Lung microvascular endothelial cell (primary cell): ENCODE results near the gene MAOA. TPM values are rescaled to one million over a fixed set of nuclear protein-coding genes. Genes with fewer than 3 reads are reported as not detected.
"Not testable (repeated sequence)": the region's sequence is repeated elsewhere in the genome, so short reads cannot be mapped to it uniquely, and the experiment has no call there.

Experiments
- DNase-seq, 2 donors: peaks; one replicate each; pipeline versions ENCODE4 v3.0.0 to v3.0.0-alpha.2; 2010; ENCODE audit warnings: low read depth in 2 of 2
- total RNA-seq: library from RNA; depleted of rRNA; stranded (reverse); fragments of >200 nt; gene quantifications from 2 replicates; pipeline ENCODE4 v1.2.1, GENCODE V29; 2014

The MAOA gene
- total RNA-seq, 1 donor from 2014 or later: 125 TPM

GRCh38 chrX:43663173-43663572, 7.1 kb downstream of the MAOA start:
- DNase-seq: no peak

GRCh38 chrX:43664258-43664657, 8.2 kb downstream of the MAOA start:
- DNase-seq: no peak

DNA sequence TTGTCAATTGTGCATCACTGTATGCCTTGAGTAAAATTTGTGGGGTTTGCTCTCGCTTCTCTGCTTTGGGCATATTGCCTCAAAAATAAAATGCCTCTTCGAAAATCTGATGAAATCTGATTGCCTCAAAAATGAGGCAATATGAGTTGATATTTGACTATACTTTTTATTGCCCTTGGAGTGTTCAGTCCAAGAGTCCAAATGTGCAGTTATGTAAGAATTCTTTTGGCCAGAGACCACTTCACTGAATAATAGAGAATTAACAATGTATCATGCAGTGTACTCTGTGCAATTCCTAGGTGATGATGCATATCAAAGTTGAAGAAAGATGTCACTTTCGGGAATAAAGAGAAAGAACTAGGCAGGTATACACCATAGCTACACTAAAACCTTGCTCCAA, 8.6 kb downstream of the MAOA start:
- DNase-seq: no peak

- DNase-seq: no peak
Measured at GRCh38 chrX:43666311-43666912, 10.3 kb downstream of the MAOA start.

GRCh38 chrX:43675965-43676628, 20.0 kb downstream of the MAOA start:
- DNase-seq: not testable (repeated sequence)

DNA sequence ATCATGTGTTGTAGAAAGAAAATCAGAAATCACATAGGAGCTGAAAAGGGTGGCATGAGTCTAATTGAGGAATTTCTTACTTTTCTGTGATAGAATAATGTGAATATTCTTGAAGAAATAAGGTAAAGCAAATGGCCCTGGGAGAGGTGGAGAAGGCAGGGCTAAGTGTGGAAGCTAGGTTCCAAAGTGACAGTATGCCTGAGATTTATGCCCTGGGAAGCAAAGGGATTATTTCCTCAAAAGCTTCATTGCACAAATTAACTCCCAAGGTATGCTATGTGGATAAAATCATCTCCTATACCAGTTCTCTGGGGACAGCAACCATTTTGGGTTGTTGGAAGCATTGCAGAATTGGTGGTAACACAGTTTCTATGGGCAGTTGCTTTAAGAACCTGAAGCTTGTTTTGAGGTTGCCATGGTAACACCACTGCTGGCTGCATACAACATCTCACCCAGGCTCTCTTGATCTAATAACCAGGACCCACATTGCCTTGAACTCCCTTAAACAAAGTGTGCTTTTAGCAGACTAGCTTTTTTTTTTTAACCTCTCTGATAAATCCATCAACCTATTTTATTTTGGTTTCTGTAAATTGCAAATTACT, 21.0 kb downstream of the MAOA start:
- DNase-seq: peak; percentile 57 to 60

- no peak for DNase-seq
Measured at GRCh38 chrX:43677993-43678392, 21.9 kb downstream of the MAOA start.

GRCh38 chrX:43679058-43679457, 23.0 kb downstream of the MAOA start:
- peak in 1 of 2 donors; percentile 27 for DNase-seq

GRCh38 chrX:43679778-43680177, 23.7 kb downstream of the MAOA start:
- peak; percentile 54 to 72 for DNase-seq

DNA sequence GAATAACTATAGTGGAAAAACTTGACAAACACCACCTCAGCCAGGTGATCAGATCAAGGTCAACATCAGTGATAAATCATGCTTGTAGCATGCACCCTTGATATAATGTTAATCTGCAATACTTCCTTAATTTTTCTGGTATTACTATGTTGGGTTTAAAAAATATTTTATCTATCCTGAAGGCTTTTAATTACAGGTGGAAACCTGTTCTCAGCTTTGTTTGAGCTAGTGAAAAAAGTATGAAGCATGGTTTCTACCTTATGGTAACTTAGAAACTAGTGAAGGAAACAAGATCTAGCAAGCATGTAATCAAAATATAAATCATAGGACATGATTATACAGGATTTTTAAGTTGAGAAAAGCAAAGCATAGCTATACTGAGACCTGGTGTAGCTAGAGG, 26.6 kb downstream of the MAOA start:
- no peak for DNase-seq

DNA sequence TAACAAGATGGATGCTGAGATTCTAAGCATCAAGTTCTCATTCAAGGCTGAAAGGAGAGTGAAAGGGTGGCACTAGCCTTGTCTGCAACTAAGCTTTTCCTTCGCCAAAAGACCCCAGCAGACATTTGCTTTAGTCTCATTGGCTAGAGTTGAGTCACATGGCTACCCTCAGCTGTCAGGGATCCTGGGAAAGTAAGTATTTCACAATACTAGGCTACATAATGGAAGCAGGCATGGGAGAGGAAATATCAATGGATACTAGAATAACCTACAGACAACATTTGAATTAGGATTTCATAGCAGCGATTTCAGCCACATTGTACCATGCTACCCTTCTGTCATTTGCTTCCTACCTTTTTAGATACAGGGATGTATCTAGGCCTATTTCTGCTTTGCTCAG, 29.1 kb downstream of the MAOA start:
- no peak for DNase-seq

DNA sequence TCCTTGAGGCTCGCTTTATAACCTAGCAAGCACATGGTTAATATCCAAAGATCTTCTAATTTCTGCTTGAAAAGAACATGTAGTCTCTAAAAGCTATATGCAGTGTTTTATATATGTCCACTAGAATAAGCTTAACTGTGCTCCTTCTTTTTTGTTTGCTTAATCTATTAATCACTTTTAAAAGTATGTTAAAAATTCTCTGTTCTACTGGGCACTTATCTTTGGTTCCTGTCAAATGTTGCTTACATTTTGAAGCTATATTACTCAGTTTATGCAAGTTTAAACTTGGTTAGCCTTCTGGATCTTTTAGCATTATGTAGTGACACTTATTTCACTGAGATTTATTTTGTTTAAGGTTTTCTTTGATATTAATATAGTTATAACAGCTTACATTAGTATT, 32.5 kb downstream of the MAOA start:
- no peak for DNase-seq

DNA sequence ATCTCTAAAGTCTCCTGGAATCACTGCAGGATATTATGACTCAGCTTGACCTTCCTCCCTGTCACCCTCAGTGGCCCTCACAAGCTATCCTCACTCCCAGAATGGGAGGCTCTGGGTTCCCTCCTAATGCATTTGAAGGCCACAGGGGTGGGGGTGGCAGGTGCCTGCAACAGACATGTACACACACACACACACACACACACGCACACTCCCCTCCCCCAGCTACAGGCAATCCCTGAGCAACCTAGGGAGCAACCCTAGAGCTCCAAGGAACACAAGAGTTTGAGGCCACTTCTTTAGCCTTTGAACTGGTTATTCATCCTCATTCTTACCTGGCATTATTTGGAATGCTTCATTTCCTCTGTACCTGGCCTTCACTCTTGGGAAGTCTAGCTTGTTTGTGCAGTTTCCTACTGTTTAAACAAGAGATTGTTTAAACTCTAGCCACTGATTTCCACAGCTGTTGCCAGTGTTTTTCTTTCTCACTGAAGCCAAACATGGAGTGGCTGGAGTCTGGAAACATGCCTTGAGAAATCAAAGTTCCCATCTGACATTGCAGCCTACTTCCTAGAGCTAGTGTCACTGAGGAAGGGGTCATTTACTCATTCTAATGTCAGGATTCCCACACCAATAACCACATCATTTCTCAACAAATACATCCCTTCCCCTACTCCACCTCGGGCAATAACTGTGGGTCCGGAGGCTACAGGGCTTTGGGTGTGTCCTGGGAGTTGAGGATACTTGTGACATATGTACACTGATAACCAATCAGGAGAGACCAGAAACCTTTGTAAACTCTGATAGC, 37.7 kb downstream of the MAOA start:
- DNase-seq: peak; percentile 53 to 67

DNA sequence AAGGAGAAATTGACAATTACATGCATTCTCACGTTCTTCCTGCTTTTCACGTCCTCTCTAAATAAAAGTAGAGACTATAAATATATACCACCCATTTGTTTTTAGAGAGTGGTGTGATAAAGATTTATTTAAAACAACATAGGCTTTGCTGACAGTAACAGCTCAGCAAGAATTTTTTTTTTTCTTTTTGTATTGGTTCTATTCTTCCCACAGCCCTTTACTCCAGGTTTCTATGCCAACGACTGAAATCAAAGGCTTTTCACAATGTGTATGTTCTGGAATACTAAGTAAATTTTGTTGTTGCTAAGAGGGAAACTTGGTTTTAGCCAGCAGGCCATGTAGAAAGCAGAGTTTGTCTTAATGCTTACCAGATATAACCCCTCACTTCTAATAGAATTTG, 43.4 kb downstream of the MAOA start:
- no peak for DNase-seq

DNA sequence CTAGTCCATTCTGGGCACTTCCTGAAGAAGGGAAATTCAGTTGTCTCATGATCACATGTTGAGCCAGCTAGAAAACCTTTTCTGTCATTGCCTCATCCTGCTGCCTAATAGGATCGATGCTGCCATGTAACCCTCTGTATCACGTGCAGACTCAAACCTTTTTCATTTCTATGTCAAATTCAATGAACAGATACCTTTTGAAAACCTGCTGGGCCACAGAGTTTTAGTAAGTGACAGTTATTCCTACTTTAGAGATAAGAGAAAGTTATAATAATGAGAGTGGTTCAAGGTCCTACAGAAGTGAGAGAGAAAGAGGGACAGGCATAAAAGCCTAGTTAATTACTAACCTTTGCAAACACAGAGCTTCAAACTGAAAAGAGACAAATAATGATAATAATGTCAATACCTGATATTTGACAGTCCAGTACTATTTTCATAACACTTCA, 46.0 kb downstream of the MAOA start:
- peak in 1 of 2 donors; percentile 61 for DNase-seq

- DNase-seq: peak; percentile 50 to 75
Measured at GRCh38 chrX:43702660-43703059, 46.6 kb downstream of the MAOA start.

- peak; percentile 89 to 94 for DNase-seq
Measured at GRCh38 chrX:43703211-43703791, 47.2 kb downstream of the MAOA start.

DNA sequence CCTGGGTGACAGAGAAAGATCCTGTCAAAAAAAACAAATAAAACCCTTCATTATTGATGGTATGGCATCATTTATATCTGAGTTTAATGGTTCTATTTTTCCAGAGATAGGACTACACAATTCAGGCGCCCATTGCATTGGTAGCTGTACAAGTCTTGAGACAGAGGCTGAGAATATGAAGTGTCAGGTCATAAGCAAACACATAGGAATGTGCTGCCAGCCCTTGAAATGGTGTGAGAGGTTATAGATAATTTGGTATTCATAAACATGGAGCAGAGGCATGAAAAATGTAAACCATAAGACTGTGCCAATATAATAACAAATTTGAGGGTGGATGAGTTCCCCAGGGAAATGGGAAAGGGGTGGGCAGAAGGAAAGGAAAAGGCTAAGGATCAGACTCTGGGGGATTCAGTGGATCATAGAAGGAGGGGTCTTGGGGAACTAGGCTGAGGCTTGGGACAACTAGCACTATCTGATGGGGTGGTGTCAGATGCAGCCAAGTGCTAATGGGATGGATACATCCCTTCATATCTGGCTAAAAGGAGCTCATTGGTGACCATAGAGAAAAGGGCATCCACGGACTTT, 50.8 kb downstream of the MAOA start:
- no peak for DNase-seq

- DNase-seq: peak; percentile 18 to 58
Measured at GRCh38 chrX:43707812-43708548, 51.9 kb downstream of the MAOA start.

- DNase-seq: no peak
Measured at GRCh38 chrX:43716144-43716543, 60.0 kb downstream of the MAOA start.

GRCh38 chrX:43716696-43717095, 60.6 kb downstream of the MAOA start:
- DNase-seq: no peak
